MCF 10A (cell line): ENCODE data around the gene EMILIN3. TPM values are rescaled to one million over a fixed set of nuclear protein-coding genes. Genes with fewer than 3 reads are reported as not detected.

Source experiments
- BruUV-seq: library from RNA; stranded (reverse); fragments of 400-500 nt; replicated peaks from 2 replicates; lab custom pipeline; 2021; lab: Mats Ljungman, UMichigan
- CTCF ChIA-PET: fragments of 300-600 bp; sonication (Branson Sonifier 250); formaldehyde crosslinking; extraction: SDS; loops from one replicate; lab custom pipeline; 2021; ENCODE audit warnings: antibody characterized with exemption, inconsistent platforms; lab: Yijun Ruan, JAX
- POLR2A ChIA-PET: fragments of 300-600, 350-650 bp; sonication (Branson Sonifier 250); formaldehyde crosslinking; extraction: SDS; loops from one replicate; lab custom pipeline; 2020; ENCODE audit warnings: antibody characterized with exemption, inconsistent platforms; lab: Yijun Ruan, JAX
- DNase-seq: peaks from one replicate; pipeline ENCODE4 v3.0.0-alpha.2; 2018; ENCODE audit not compliant: unreplicated experiment
- H3K27ac Mint-ChIP-seq: one replicate; pipeline ENCODE4 v1.8.0; 2022; ENCODE audit warnings: mild to moderate bottlenecking, low read depth, mixed read lengths; ENCODE audit not compliant: unreplicated experiment
- H3K27me3 Mint-ChIP-seq: one replicate; pipeline ENCODE4 v1.8.0; 2022; ENCODE audit warnings: mixed read lengths; ENCODE audit not compliant: insufficient read depth, unreplicated experiment
- H3K36me3 Mint-ChIP-seq: one replicate; pipeline ENCODE4 v1.8.0; 2022; ENCODE audit warnings: mild to moderate bottlenecking, moderate library complexity, mixed read lengths; ENCODE audit not compliant: insufficient read depth, unreplicated experiment
- H3K4me1 Mint-ChIP-seq: one replicate; pipeline ENCODE4 v1.8.0; 2022; ENCODE audit warnings: mixed read lengths; ENCODE audit not compliant: insufficient read depth, unreplicated experiment
- H3K4me3 Mint-ChIP-seq: one replicate; pipeline ENCODE4 v1.8.0; 2022; ENCODE audit warnings: mild to moderate bottlenecking, moderate library complexity, mixed read lengths; ENCODE audit not compliant: unreplicated experiment
- H3K9me3 Mint-ChIP-seq: one replicate; pipeline ENCODE4 v1.8.0; 2022; ENCODE audit warnings: mixed read lengths; ENCODE audit not compliant: unreplicated experiment
- CTCF ChIP-seq: fragments of 200-600 bp; IDR thresholded peaks from one replicate; pipeline ENCODE4 v1.8.0; 2022; ENCODE audit warnings: antibody characterized with exemption, mild to moderate bottlenecking; ENCODE audit not compliant: unreplicated experiment
- intact Hi-C: fragments of 100-400 bp; cut with micrococcal nuclease; formaldehyde crosslinking; loops from 2 replicates; pipeline ENCODE4 v1.14.1; 2022
- total RNA-seq: library from RNA; stranded (reverse); gene quantifications from 2 replicates; pipeline ENCODE4 v1.2.3, GENCODE V29; 2022

The EMILIN3 gene
- total RNA-seq, 1 experiment from 2014 or later: not detected

- BruUV-seq: no TSS peak
- Mint-ChIP-seq H3K27ac (no peak overlapping the region), H3K4me1 (no peaks in the 10 kb centered on the region), H3K36me3 (peaks cover 62% of the 10 kb centered on the region), H3K27me3 (no peaks in the 10 kb centered on the region), H3K4me3 (no peak overlapping the region), H3K9me3 (no peaks in the 10 kb centered on the region)
- ChIA-PET CTCF (interaction anchor here (0.6 to 4.2 kb wide), 14 partner anchors 8 to 705 kb away, joined by 3 to 36 read pairs (median 4); partner anchors contain the start of gene LPIN3), POLR2A (interaction anchor here (0.6 kb wide), 1 partner anchor 268 kb away, joined by 3 read pairs; no protein-coding TSS in a partner anchor)
- TF ChIP-seq CTCF: no peak
- DNase-seq: no peak
- intact Hi-C loops: loop anchor here (5.0 kb wide), 2 partner anchors 240 to 275 kb away; partner anchors contain the start of gene PLCG1
These were observed 45.9 kb upstream of the EMILIN3 start for GRCh38 chr20:41412324-41413120.

- peak; percentile 41 for TF ChIP-seq CTCF
- no TSS peak for BruUV-seq
- Mint-ChIP-seq H3K4me3 (no peak overlapping the region), H3K27me3 (no peaks in the 10 kb centered on the region), H3K4me1 (no peaks in the 10 kb centered on the region), H3K27ac (no peak overlapping the region), H3K9me3 (no peaks in the 10 kb centered on the region), H3K36me3 (peaks cover 66% of the 10 kb centered on the region)
- intact Hi-C loops: loop anchor here (1.0 to 5.0 kb wide), 3 partner anchors 71 to 274 kb away; partner anchors contain the start of genes LPIN3 and PLCG1
- DNase-seq: peak; percentile 9
- CTCF ChIA-PET: interaction anchor here (0.5 to 4.2 kb wide), 33 partner anchors 9 to 1383 kb away, joined by 3 to 36 read pairs (median 4); partner anchors contain the start of gene LPIN3
- POLR2A ChIA-PET: no interaction called here
These were observed 44.8 kb upstream of the EMILIN3 start for GRCh38 chr20:41411391-41411847.

GRCh38 chr20:41408986-41409385 is 42.4 kb upstream of the EMILIN3 start:
- DNase-seq: no peak
- ChIA-PET POLR2A (interaction anchor here (1.2 kb wide), 1 partner anchor 10 kb away, joined by 3 read pairs; no protein-coding TSS in a partner anchor), CTCF (interaction anchor here (0.9 to 4.2 kb wide), 6 partner anchors 12 to 275 kb away, joined by 4 to 36 read pairs (median 14); partner anchors contain the start of gene LPIN3)
- no peak overlapping the region for H3K27ac Mint-ChIP-seq
- no peaks in the 10 kb centered on the region for H3K27me3 Mint-ChIP-seq
- intact Hi-C loops: no loop called here
- no peaks in the 10 kb centered on the region for H3K9me3 Mint-ChIP-seq
- no TSS peak for BruUV-seq
- H3K36me3 Mint-ChIP-seq: peaks cover 64% of the 10 kb centered on the region
- TF ChIP-seq CTCF: no peak
- H3K4me1 Mint-ChIP-seq: no peaks in the 10 kb centered on the region
- no peak overlapping the region for H3K4me3 Mint-ChIP-seq

GRCh38 chr20:41408156-41408794 is 41.7 kb upstream of the EMILIN3 start:
- TF ChIP-seq CTCF: no peak
- no peak overlapping the region for H3K4me3 Mint-ChIP-seq
- ChIA-PET POLR2A (interaction anchor here (0.6 kb wide), 1 partner anchor 47 kb away, joined by 3 read pairs; no protein-coding TSS in a partner anchor), CTCF (interaction anchor here (0.6 to 4.2 kb wide), 5 partner anchors 18 to 274 kb away, joined by 3 to 34 read pairs (median 4); no protein-coding TSS in a partner anchor)
- no peaks in the 10 kb centered on the region for H3K9me3 Mint-ChIP-seq
- H3K27ac Mint-ChIP-seq: no peak overlapping the region
- peaks cover 63% of the 10 kb centered on the region for H3K36me3 Mint-ChIP-seq
- no peak for DNase-seq
- BruUV-seq: no TSS peak
- H3K4me1 Mint-ChIP-seq: no peaks in the 10 kb centered on the region
- no peaks in the 10 kb centered on the region for H3K27me3 Mint-ChIP-seq
- intact Hi-C loops: no loop called here
